GM21526 (cell line): ENCODE results near the gene POLA2.

ENCODE experiments used
- ATAC-seq: cut with Tn5 transposase; IDR thresholded peaks from one replicate; pipeline ENCODE4 v1.9.1; 2021; ENCODE audit warnings: moderate library complexity; ENCODE audit not compliant: unreplicated experiment, low FRiP score

Gene POLA2

GRCh38 chr11:65304613-65305012, 42.9 kb downstream of the POLA2 start:
- no peak for ATAC-seq

- no peak for ATAC-seq
Measured at GRCh38 chr11:65305501-65306268, 43.9 kb downstream of the POLA2 start.

GRCh38 chr11:65307298-65308229, 45.8 kb downstream of the POLA2 start:
- ATAC-seq = no peak

GRCh38 chr11:65308281-65308891, 46.6 kb downstream of the POLA2 start:
- no peak for ATAC-seq

- ATAC-seq = no peak
Measured at GRCh38 chr11:65309006-65309405, 47.2 kb downstream of the POLA2 start.

GRCh38 chr11:65310215-65310614, 48.5 kb downstream of the POLA2 start:
- no peak for ATAC-seq

GRCh38 chr11:65310736-65311135, 49.0 kb downstream of the POLA2 start:
- no peak for ATAC-seq

GRCh38 chr11:65311170-65311678, 49.5 kb downstream of the POLA2 start:
- no peak for ATAC-seq

- no peak for ATAC-seq
Measured at GRCh38 chr11:65314501-65315203, 52.9 kb downstream of the POLA2 start, which contains the start of gene CDC42EP2. CDC42EP2 (plus strand) TSS chr11:65314866; CDS start chr11:65320899, 6,033 bp downstream.

GRCh38 chr11:65315204-65315865, 53.6 kb downstream of the POLA2 start:
- no peak for ATAC-seq

GRCh38 chr11:65315866-65316226, 54.1 kb downstream of the POLA2 start:
- ATAC-seq = no peak

- no peak for ATAC-seq
Measured at GRCh38 chr11:65316227-65317024, 54.7 kb downstream of the POLA2 start.

GRCh38 chr11:65317025-65317786, 55.4 kb downstream of the POLA2 start:
- no peak for ATAC-seq

GRCh38 chr11:65320386-65321075, 58.8 kb downstream of the POLA2 start:
- ATAC-seq = no peak

GRCh38 chr11:65321076-65321475, 59.3 kb downstream of the POLA2 start:
- no peak for ATAC-seq

GRCh38 chr11:65321828-65322485, 60.2 kb downstream of the POLA2 start:
- no peak for ATAC-seq

- no peak for ATAC-seq
Measured at GRCh38 chr11:65323813-65324212, 62.1 kb downstream of the POLA2 start.
